ENCODE results near the gene UCKL1.
A peak's percentile ranks its signal among the peaks of the same experiment; 100 is the strongest.

Gene UCKL1

DNA sequence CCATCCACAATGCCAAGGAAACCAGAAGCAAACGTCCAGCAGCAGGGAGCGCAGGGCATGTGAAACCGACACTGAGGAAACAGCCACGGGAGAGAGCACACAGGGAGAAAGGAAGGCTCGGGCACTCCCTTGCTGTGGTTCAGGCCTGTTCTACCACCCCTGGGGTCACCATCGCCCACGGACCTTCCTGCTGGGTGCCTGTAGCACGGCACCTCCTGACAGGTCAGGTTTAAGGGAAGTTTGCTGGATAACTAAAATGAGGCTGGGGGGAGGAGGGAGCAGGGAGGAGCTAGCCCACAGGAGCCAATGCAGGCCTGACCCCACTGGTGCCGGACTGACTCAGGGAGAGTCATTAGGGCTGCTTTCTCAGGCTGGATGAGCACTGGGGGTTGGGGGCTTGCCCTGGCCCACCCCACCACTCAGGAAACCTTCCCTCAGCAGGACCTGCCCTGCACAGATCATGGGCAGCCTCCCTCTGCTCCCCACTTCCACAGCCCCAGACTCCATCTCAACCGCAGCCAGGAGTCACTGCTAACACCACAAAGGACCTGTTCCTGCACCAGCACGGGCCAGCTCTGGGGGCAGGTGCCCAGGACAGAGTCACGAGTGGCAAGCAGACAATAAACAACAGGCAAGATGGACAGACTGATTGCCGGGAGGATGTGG, 2.3 kb downstream of the UCKL1 start:
- TF ChIP-seq CTCF (conservative IDR thresholded peaks at IDR 0.05): no peak
- peak overlapping the region; percentile 98; the same call in 1 of the 2 replicates for H3K27ac ChIP-seq

GRCh38 chr20:63952769-63953168, 3.4 kb downstream of the UCKL1 start:
- no peak for TF ChIP-seq CTCF (conservative IDR thresholded peaks at IDR 0.05)
- H3K27ac ChIP-seq: peak overlapping the region; percentile 98; the same call in 1 of the 2 replicates

DNA sequence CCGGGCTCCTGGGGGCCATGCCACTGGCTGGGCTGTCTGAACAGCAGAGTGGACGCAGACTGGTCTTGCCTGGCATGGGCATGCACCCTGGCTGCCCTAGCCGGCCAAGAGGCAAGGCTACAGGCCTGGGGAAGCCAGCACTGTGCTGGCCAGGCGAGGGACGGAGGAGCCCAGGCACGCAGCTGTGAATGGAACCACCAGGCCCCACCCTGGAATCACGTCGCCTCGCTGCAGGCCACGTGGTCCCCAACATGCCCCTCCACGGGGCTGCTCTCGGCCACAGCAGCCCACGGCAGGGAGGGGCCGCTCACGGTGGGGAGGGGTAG, 4.0 kb downstream of the UCKL1 start:
- H3K27ac ChIP-seq: peak overlapping the region; percentile 9; the same call in 1 of the 2 replicates
- TF ChIP-seq CTCF (conservative IDR thresholded peaks at IDR 0.05): no peak

GRCh38 chr20:63951398-63952209, 4.6 kb downstream of the UCKL1 start:
- TF ChIP-seq CTCF (conservative IDR thresholded peaks at IDR 0.05): no peak
- peak overlapping the region; percentile 77; the same call in 1 of the 2 replicates for H3K27ac ChIP-seq

DNA sequence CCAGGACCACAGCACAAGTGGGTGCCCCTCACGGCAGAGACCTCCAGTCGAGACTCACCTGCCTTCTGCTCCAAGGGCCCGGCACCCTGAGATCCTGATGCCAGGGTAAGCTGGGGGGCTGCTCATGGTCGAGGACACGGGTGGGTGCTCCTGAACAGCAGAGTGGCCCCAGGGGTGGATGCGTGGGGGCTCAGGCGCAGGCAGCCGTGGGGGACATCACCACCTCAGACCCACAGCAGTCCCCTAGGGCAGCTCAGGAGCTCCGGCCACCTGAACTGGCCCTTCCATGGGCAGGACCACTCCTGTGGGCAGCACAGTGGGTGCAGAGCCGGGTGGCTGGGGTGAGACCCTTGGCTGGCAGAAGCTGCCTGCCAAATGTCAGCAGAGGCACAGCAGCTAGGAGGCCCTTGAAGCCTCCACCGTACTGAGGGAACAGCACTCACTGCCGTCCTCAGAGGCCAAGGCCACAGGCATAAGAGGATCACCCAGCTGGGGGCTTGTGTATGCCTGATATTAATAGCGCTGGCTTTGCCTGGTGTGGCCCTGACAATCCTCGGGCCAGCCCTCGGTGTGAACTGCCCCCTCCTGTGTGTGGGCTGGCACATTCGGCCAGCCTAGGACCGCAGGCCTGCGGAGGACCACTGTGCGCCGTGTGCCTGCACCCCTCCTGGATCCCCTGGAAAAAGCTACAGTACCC, 5.4 kb downstream of the UCKL1 start:
- TF ChIP-seq CTCF (conservative IDR thresholded peaks at IDR 0.05): no peak
- peak overlapping the region; percentile 77 for H3K27ac ChIP-seq

GRCh38 chr20:63947638-63948456, 8.4 kb downstream of the UCKL1 start:
- peak overlapping the region; percentile 77 for H3K27ac ChIP-seq
- TF ChIP-seq CTCF (conservative IDR thresholded peaks at IDR 0.05): no peak
